Liver (tissue), 9 donors: ENCODE measurements around the gene TNFRSF17. TPM values are rescaled to one million over a fixed set of nuclear protein-coding genes. Genes with fewer than 3 reads are reported as not detected.
"Not testable (repeated sequence)": the region's sequence is repeated elsewhere in the genome, so short reads cannot be mapped to it uniquely, and the experiment has no call there.

Source experiments
- DNase-seq: peaks from one replicate; pipeline ENCODE4 v3.0.0-alpha.2; 2017; ENCODE audit warnings: low spot score
- H3K27ac ChIP-seq, 2 donors: one replicate each; pipeline ENCODE4 v1.7.0; 2013; ENCODE audit warnings: inconsistent platforms in 2 of 2, low read length in 2 of 2, control low read depth in 1 of 2, low read depth in 1 of 2, mild to moderate bottlenecking in 1 of 2
- H3K27me3 ChIP-seq, 4 donors: one replicate each; pipeline versions ENCODE4 v1.6.1 to v1.7.0; 2013; ENCODE audit warnings: low read length in 3 of 4, inconsistent platforms in 1 of 4, mild to moderate bottlenecking in 1 of 4, moderate library complexity in 1 of 4; ENCODE audit not compliant: control insufficient read depth in 4 of 4, insufficient read depth in 4 of 4
- H3K36me3 ChIP-seq, 4 donors: one replicate each; pipeline versions ENCODE4 v1.6.1 to v1.7.0; 2013; ENCODE audit warnings: low read length in 3 of 4, mild to moderate bottlenecking in 3 of 4, low read depth in 1 of 4, moderate library complexity in 1 of 4; ENCODE audit not compliant: control insufficient read depth in 4 of 4, insufficient read depth in 3 of 4
- H3K4me1 ChIP-seq, 4 donors: one replicate each; pipeline versions ENCODE4 v1.6.1 to v1.7.0; 2013; ENCODE audit warnings: low read length in 3 of 4, mild to moderate bottlenecking in 3 of 4, moderate library complexity in 1 of 4; ENCODE audit not compliant: control insufficient read depth in 4 of 4, insufficient read depth in 4 of 4
- H3K4me3 ChIP-seq, 3 donors: one replicate each; pipeline versions ENCODE4 v1.6.1 to v1.7.0; 2013; ENCODE audit warnings: low read length in 3 of 3, control low read depth in 1 of 3, low read depth in 1 of 3, mild to moderate bottlenecking in 1 of 3
- H3K9ac ChIP-seq, 2 donors: one replicate each; pipeline ENCODE4 v1.7.0; 2013; ENCODE audit warnings: low read length in 2 of 2, mild to moderate bottlenecking in 2 of 2, moderate library complexity in 2 of 2, control low read depth in 1 of 2, low read depth in 1 of 2
- H3K9me3 ChIP-seq, 4 donors: one replicate each; pipeline versions ENCODE4 v1.6.1 to v1.7.0; 2013; ENCODE audit warnings: low read length in 3 of 4; ENCODE audit not compliant: control insufficient read depth in 4 of 4
- EGR1 ChIP-seq, 2 donors: IDR thresholded peaks; 2 replicates each; pipeline ENCODE4 v1.6.1; 2016 to 2018; ENCODE audit warnings: antibody characterized with exemption in 2 of 2, low read depth in 2 of 2
- FOXA1 ChIP-seq: IDR thresholded peaks from 2 replicates; pipeline ENCODE4 v1.6.1; 2016; ENCODE audit warnings: antibody characterized with exemption
- FOXA2 ChIP-seq: IDR thresholded peaks from 2 replicates; pipeline ENCODE4 v1.6.1; 2016; ENCODE audit warnings: antibody characterized with exemption
- GABPA ChIP-seq, 2 donors: IDR thresholded peaks in 1 of 2; conservative IDR thresholded peaks in 1 of 2; 2 replicates each; pipeline ENCODE4 v1.6.1; 2016; ENCODE audit warnings: antibody characterized with exemption in 2 of 2, mild to moderate bottlenecking in 1 of 2, moderate library complexity in 1 of 2
- HNF4G ChIP-seq: IDR thresholded peaks from 2 replicates; pipeline ENCODE4 v1.6.1; 2016; ENCODE audit warnings: antibody characterized with exemption
- JUND ChIP-seq, 2 donors: IDR thresholded peaks; 2 replicates each; pipeline ENCODE4 v1.6.1; 2016; ENCODE audit warnings: antibody characterized with exemption in 2 of 2
- NR2F2 ChIP-seq: IDR thresholded peaks from 2 replicates; pipeline ENCODE4 v1.6.1; 2016; ENCODE audit warnings: antibody characterized with exemption
- RXRA ChIP-seq, 2 donors: IDR thresholded peaks; 2 replicates each; pipeline ENCODE4 v1.6.1; 2017 to 2018; ENCODE audit warnings: antibody characterized with exemption in 2 of 2, mild to moderate bottlenecking in 1 of 2
- SP1 ChIP-seq: IDR thresholded peaks from 2 replicates; pipeline ENCODE4 v1.6.1; 2018; ENCODE audit warnings: antibody characterized with exemption, mild to moderate bottlenecking
- YY1 ChIP-seq: IDR thresholded peaks from 2 replicates; pipeline ENCODE4 v1.6.1; 2016; ENCODE audit warnings: antibody characterized with exemption, mild to moderate bottlenecking
- WGBS: extraction: QIAGEN DNeasy Blood & Tissue Kit; methylation state at CpG from one replicate; pipeline ENCODE4 v1.1.7; 2013; 5-methylcytosine and 5-hydroxymethylcytosine counted together
- polyA plus RNA-seq, 2 donors: library from polyadenylated mRNA; stranded (reverse) in 1 of 2; unstranded in 1 of 2; fragments of 200-250 nt in 1 of 2; fragments of >200 nt in 1 of 2; fragmentation: Nextera tagmentation in 1 of 2; extraction: Ambion mirVana in 1 of 2; gene quantifications; one replicate each; pipeline versions ENCODE4 v1.2.1 to v1.2.3, GENCODE V29; 2013 to 2015
- total RNA-seq, 2 donors: library from RNA; depleted of rRNA; stranded (reverse); fragments of >200 nt; gene quantifications; one replicate each; pipeline ENCODE4 v1.2.3, GENCODE V29; 2014
- TF ChIP-seq, protein P1 (sequence below): IDR thresholded peaks from 2 replicates; pipeline ENCODE4 v1.6.1; 2016; ENCODE audit warnings: antibody characterized with exemption
- TF ChIP-seq, protein P2 (sequence below): fragments of 150-350 bp; IDR thresholded peaks from 2 replicates; pipeline ENCODE4 v1.5.1; 2017; ENCODE audit warnings: improper control_type of control experiment, low read depth, low read length; ENCODE audit not compliant: missing input control
- TF ChIP-seq, protein P3 (sequence below): IDR thresholded peaks from 2 replicates; pipeline ENCODE4 v1.6.1; 2016; ENCODE audit warnings: antibody characterized with exemption
- donor health status: healthy.
- donor health status: healthy.
- donor health status: healthy.
- donor health status: healthy.
- donor health status: healthy.

The TNFRSF17 gene
- total and polyA plus RNA-seq, 4 donors: 0.17 to 2.6 (median 0.28) TPM; not detected in 1

DNA sequence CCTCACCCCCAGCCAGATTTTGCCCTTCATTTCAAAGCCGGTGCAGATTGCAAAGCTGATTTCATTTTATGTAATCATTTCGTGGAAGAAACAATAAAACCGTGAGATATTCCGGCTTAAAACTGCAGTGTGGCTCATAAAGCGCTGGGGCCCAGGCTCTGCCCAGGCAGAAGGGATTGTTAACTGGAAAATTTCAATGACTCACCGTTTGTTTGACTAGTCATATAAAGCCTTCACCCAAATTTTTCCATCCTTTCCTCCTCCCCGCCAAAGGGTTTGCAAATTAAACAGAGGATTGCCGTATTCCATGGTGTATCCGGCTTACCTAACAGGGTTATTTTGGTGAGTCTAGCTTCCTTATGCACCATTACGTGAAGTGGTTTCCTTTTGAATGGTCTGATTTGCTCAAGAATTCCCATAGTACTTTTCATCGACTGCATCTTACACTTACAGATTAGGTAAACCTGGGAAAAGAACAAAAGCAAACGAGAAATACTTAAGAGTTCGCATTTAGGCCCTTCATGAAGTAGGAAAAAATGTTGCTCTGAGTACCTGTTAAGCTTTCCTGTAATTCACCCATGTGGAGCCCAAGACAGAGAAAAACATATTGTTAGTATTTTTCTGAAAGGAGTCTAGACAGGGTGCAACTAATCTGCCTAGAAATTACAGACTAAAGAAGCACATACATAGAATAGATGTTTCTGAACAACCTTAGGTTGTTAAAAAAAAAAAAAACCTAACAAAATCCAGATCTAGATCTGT lies 48.3 kb upstream of the TNFRSF17 start:
- Histone ChIP-seq H3K4me3 (peak overlapping the region; percentile 52 to 78 (median 61)), H3K36me3 (no peaks in the 10 kb centered on the region), H3K4me1 (peaks cover 0 to 33% (median 26%) of the 10 kb centered on the region in 4 donors), H3K9me3 (no peaks in the 10 kb centered on the region), H3K9ac (peak overlapping the region; percentile 42 to 85), H3K27ac (peak overlapping the region; percentile 72 to 80), H3K27me3 (no peaks in the 10 kb centered on the region)
- 64% methylated on average over 13 of the region's 13 CpGs for WGBS
- peak; percentile 29 to 70 for TF ChIP-seq JUND (IDR thresholded peaks at IDR 0.05)
- no peak for TF ChIP-seq EGR1 (IDR thresholded peaks at IDR 0.05; ENCODE audit: low read depth in 2 of 2)
- TF ChIP-seq, protein P1, sequence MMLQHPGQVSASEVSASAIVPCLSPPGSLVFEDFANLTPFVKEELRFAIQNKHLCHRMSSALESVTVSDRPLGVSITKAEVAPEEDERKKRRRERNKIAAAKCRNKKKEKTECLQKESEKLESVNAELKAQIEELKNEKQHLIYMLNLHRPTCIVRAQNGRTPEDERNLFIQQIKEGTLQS: peak; percentile 46
- no peak for DNase-seq

DNA sequence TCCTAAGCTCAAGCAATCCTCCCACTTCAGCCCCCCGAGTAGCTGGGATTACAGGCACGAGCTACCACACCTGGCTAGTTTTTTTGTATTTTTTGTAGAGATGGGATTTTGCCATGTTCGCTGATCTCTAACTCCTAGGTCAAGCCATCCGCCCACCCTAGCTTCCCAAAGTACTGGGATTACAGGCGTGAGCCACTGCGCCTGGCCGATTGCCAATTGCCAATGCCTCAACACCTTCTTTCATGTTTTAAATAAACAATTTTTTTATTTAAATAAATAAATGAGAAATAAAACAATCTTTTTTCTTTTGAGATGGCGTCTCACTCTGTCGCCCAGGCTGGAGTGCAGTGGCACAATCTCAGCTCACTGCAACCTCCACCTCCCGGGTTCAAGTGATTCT lies 41.0 kb upstream of the TNFRSF17 start:
- H3K9ac ChIP-seq, H3K4me3 ChIP-seq, H3K9me3 ChIP-seq, DNase-seq, H3K27ac ChIP-seq, H3K36me3 ChIP-seq, H3K27me3 ChIP-seq, H3K4me1 ChIP-seq: not testable (repeated sequence)
- 89% methylated on average over 10 of the region's 10 CpGs for WGBS

DNA sequence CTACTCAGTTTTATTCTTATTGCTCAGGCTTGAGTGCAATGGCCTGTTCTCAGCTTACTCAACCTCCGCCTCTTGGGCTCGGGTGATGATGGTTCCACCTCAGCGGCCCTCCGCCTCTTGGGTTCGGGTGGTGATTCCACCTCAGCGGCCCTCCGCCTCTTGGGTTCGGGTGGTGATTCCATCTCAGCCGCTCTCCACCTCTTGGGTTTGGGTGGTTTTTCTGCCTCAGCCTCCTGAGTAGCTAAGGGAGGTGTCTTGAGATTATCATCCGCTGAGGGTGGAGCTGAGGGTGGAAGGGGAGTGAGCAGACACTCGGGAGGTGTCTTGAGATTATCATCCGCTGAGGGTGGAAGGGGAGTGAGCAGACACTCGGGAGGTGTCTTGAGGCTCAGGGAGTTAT lies 37.7 kb upstream of the TNFRSF17 start:
- H3K9ac ChIP-seq, H3K4me1 ChIP-seq, H3K4me3 ChIP-seq, H3K27me3 ChIP-seq, H3K9me3 ChIP-seq, H3K36me3 ChIP-seq, H3K27ac ChIP-seq: not testable (repeated sequence)
- WGBS: 89% methylated on average over 13 of the region's 13 CpGs
- DNase-seq: peak; percentile 46

DNA sequence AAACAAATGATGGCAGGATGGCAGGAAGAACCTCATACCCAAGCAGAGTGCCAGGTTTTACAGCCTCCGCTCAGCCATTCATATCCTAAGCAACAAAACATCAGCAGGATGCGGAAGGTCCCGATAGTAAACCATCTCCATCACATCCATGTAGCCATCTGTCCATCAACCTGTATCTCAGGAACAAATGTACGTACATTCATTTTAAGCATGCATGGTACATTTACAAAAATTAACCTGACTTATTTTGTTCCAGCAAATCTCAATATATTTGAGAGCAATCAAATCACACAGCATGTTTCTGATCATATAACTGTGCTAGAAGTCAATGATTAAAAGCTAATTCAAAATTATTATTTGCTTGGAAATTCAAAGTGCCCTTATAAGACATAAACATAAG lies 23.1 kb upstream of the TNFRSF17 start, which contains the start of gene NPIPB2:
Gene NPIPB2 (minus strand): TSS at position 101 of the 400 bp plus-strand sequence. CDS start 0 bp downstream, at position 101.
- 97% methylated on average over 3 of the region's 4 CpGs for WGBS
- H3K27ac ChIP-seq, H3K36me3 ChIP-seq, H3K4me1 ChIP-seq, H3K27me3 ChIP-seq, DNase-seq, H3K9ac ChIP-seq, H3K4me3 ChIP-seq, H3K9me3 ChIP-seq: not testable (repeated sequence)

DNA sequence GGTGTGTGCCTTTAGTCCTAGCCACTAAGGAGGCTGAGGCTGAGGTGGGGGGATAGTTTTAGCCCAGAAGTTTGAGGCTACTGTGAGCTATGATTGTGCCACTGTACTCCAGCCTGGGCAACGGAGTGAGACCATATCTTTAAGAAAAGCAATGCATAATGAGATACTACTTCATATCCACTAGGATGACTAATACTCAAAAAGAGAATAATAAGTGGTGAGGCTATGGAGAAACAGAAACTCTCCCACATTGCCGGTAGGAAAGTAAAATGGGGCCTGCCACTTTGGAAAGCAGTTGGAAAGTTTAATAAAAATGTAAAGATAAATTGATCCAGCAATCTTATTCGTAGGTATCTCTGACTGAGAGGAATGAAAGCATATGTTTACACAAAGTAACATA lies 18.6 kb upstream of the TNFRSF17 start:
- WGBS: 88% methylated on average over 3 of the region's 3 CpGs
- DNase-seq: no peak
- no peaks in the 10 kb centered on the region for H3K27me3 ChIP-seq
- H3K4me3 ChIP-seq: no peak overlapping the region
- no peak overlapping the region for H3K27ac ChIP-seq
- H3K9me3 ChIP-seq: no peaks in the 10 kb centered on the region
- no peaks in the 10 kb centered on the region for H3K36me3 ChIP-seq
- H3K9ac ChIP-seq: no peak overlapping the region
- no peaks in the 10 kb centered on the region for H3K4me1 ChIP-seq
- no peak for TF ChIP-seq FOXA2
- TF ChIP-seq NR2F2: no peak
- TF ChIP-seq GABPA (IDR thresholded peaks at IDR 0.05 in 1 of 2, conservative IDR thresholded peaks at IDR 0.05 in 1 of 2): no peak
- TF ChIP-seq EGR1 (IDR thresholded peaks at IDR 0.05; ENCODE audit: low read depth in 2 of 2): no peak
- TF ChIP-seq, protein P2, sequence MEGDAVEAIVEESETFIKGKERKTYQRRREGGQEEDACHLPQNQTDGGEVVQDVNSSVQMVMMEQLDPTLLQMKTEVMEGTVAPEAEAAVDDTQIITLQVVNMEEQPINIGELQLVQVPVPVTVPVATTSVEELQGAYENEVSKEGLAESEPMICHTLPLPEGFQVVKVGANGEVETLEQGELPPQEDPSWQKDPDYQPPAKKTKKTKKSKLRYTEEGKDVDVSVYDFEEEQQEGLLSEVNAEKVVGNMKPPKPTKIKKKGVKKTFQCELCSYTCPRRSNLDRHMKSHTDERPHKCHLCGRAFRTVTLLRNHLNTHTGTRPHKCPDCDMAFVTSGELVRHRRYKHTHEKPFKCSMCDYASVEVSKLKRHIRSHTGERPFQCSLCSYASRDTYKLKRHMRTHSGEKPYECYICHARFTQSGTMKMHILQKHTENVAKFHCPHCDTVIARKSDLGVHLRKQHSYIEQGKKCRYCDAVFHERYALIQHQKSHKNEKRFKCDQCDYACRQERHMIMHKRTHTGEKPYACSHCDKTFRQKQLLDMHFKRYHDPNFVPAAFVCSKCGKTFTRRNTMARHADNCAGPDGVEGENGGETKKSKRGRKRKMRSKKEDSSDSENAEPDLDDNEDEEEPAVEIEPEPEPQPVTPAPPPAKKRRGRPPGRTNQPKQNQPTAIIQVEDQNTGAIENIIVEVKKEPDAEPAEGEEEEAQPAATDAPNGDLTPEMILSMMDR: no peak
- no peak for TF ChIP-seq SP1
- TF ChIP-seq FOXA1: no peak
- no peak for TF ChIP-seq HNF4G
- TF ChIP-seq, protein P3, sequence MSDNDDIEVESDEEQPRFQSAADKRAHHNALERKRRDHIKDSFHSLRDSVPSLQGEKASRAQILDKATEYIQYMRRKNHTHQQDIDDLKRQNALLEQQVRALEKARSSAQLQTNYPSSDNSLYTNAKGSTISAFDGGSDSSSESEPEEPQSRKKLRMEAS: no peak
- TF ChIP-seq, protein P1: no peak
- TF ChIP-seq YY1: no peak
- no peak for TF ChIP-seq RXRA (IDR thresholded peaks at IDR 0.05)
